ENCODE data around the gene PTRHD1.

DNA sequence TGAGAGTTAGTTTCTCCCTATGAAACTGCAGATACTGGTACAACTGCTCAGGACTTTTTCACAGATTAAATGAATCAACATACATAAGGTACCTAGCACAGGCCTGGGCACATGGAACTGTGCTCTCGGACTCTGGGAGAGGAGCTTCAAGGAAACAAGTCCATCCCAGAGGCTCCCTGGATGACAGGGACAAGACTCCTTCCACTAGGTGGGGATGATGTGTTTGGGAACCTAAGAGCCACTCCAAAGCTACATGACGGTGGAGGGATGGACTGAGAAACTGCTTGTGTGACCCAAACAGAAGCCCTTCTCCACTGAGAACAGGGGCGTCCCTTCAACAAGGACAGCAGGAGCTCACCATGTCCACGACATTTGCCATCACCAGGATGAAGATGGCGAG, 37.2 kb upstream of the PTRHD1 start:
- no peak for TF ChIP-seq POLR2A (IDR thresholded peaks at IDR 0.05)
- TF ChIP-seq, protein P1, sequence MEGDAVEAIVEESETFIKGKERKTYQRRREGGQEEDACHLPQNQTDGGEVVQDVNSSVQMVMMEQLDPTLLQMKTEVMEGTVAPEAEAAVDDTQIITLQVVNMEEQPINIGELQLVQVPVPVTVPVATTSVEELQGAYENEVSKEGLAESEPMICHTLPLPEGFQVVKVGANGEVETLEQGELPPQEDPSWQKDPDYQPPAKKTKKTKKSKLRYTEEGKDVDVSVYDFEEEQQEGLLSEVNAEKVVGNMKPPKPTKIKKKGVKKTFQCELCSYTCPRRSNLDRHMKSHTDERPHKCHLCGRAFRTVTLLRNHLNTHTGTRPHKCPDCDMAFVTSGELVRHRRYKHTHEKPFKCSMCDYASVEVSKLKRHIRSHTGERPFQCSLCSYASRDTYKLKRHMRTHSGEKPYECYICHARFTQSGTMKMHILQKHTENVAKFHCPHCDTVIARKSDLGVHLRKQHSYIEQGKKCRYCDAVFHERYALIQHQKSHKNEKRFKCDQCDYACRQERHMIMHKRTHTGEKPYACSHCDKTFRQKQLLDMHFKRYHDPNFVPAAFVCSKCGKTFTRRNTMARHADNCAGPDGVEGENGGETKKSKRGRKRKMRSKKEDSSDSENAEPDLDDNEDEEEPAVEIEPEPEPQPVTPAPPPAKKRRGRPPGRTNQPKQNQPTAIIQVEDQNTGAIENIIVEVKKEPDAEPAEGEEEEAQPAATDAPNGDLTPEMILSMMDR (IDR thresholded peaks at IDR 0.05), result no peak

Measured in esophagus squamous epithelium (tissue), 4 donors.